DOHH2 (cell line): ENCODE measurements around the gene LMX1A.

Experiments
- CTCF ChIP-seq: fragments of 200-600 bp; sonication (generic); IDR thresholded peaks from one replicate; pipeline ENCODE4 v1.5.1; 2014; ENCODE audit warnings: antibody characterized with exemption, mild to moderate bottlenecking, low read depth, low read length; ENCODE audit not compliant: poor library complexity, severe bottlenecking
- EZH2phosphoT487 ChIP-seq: fragments of 200-600 bp; sonication (generic); IDR thresholded peaks from 2 replicates; pipeline ENCODE4 v1.6.1; 2017; ENCODE audit warnings: borderline replicate concordance, mild to moderate bottlenecking, antibody characterized with exemption, low read length, moderate library complexity, mixed read lengths

GRCh38 chr1:165289556-165289955 is 67.0 kb downstream of the LMX1A start:
- TF ChIP-seq CTCF (no peak), EZH2phosphoT487 (no peak)
